CD14-positive monocyte (primary cell): Measurements from ENCODE around the gene SPTBN1. TPM values are rescaled to one million over a fixed set of nuclear protein-coding genes. Genes with fewer than 3 reads are reported as not detected.

Experiments
- DNase-seq, 3 donors: peaks; one replicate each; pipeline ENCODE4 v3.0.0-alpha.2; 2011 to 2022
- H2AFZ ChIP-seq: 2 replicates; pipeline ENCODE4 v1.6.0; 2012; ENCODE audit warnings: mild to moderate bottlenecking, low read depth, low read length, inconsistent platforms; ENCODE audit not compliant: insufficient read depth, poor library complexity, severe bottlenecking
- H3K27ac ChIP-seq, 2 donors: 1 replicate in 1 of 2; 2 replicates in 1 of 2; pipeline ENCODE4 v1.5.1; 2012 to 2013; ENCODE audit warnings: low read length in 2 of 2, control low read depth in 1 of 2, inconsistent platforms in 1 of 2, low read depth in 1 of 2, mild to moderate bottlenecking in 1 of 2
- H3K27me3 ChIP-seq, 2 donors: one replicate each; pipeline versions ENCODE4 v1.6.0 to v1.6.1; 2011 to 2013; ENCODE audit warnings: low read length in 2 of 2; ENCODE audit not compliant: control insufficient read depth in 2 of 2, insufficient read depth in 2 of 2
- H3K36me3 ChIP-seq, 2 donors: replicated peaks in 1 of 2; 1 replicate in 1 of 2; 2 replicates in 1 of 2; pipeline versions ENCODE4 v1.5.1 to v1.6.1; 2012 to 2013; ENCODE audit warnings: low read length in 2 of 2, control low read depth in 1 of 2, inconsistent platforms in 1 of 2, mild to moderate bottlenecking in 1 of 2; ENCODE audit not compliant: insufficient read depth in 2 of 2, control insufficient read depth in 1 of 2
- H3K4me1 ChIP-seq, 2 donors: 1 replicate in 1 of 2; 2 replicates in 1 of 2; pipeline versions ENCODE4 v1.5.1 to v1.6.1; 2012 to 2013; ENCODE audit warnings: low read length in 2 of 2, control low read depth in 1 of 2, inconsistent platforms in 1 of 2, mild to moderate bottlenecking in 1 of 2, moderate library complexity in 1 of 2; ENCODE audit not compliant: insufficient read depth in 2 of 2, control insufficient read depth in 1 of 2
- H3K4me2 ChIP-seq: replicated peaks from 2 replicates; pipeline ENCODE3; 2012; ENCODE audit warnings: low read length, moderate library complexity, mild to moderate bottlenecking; ENCODE audit not compliant: poor library complexity, severe bottlenecking; ENCODE audit errors: extremely low read depth
- H3K4me3 ChIP-seq, 3 experiments: fragments of 200-600 bp in 1 of 3; sonication (generic) in 1 of 3; replicated peaks in 1 of 3; 1 replicate in 2 of 3; 2 replicates in 1 of 3; pipeline ENCODE4 v1.5.1; 2011 to 2013; ENCODE audit warnings: low read length in 3 of 3, mild to moderate bottlenecking in 3 of 3, control low read depth in 2 of 3, low read depth in 2 of 3, inconsistent platforms in 1 of 3, moderate library complexity in 1 of 3
- H3K79me2 ChIP-seq: 2 replicates; pipeline ENCODE4 v1.6.0; 2012; ENCODE audit warnings: mild to moderate bottlenecking, control low read depth, inconsistent platforms, low read length, moderate library complexity; ENCODE audit not compliant: insufficient read depth
- H3K9ac ChIP-seq: 2 replicates; pipeline ENCODE4 v1.6.0; 2017; ENCODE audit warnings: low read length, mild to moderate bottlenecking; ENCODE audit not compliant: insufficient read depth, poor library complexity, severe bottlenecking
- H3K9me3 ChIP-seq, 2 donors: replicated peaks in 1 of 2; 1 replicate in 1 of 2; 2 replicates in 1 of 2; pipeline versions ENCODE4 v1.5.1 to v1.6.1; 2012 to 2013; ENCODE audit warnings: low read length in 2 of 2, control low read depth in 1 of 2; ENCODE audit not compliant: control insufficient read depth in 1 of 2, insufficient read depth in 1 of 2
- H4K20me1 ChIP-seq: 2 replicates; pipeline ENCODE4 v1.6.0; 2012; ENCODE audit warnings: mild to moderate bottlenecking, low read length, control low read depth, moderate library complexity; ENCODE audit not compliant: insufficient read depth
- H3K27ac Mint-ChIP-seq, 7 donors: one replicate each; pipeline ENCODE4 v1.8.0; 2020; ENCODE audit warnings: mild to moderate bottlenecking in 7 of 7, mixed read lengths in 7 of 7, moderate library complexity in 6 of 7, inconsistent platforms in 2 of 7
- H3K27me3 Mint-ChIP-seq, 3 donors: one replicate each; pipeline ENCODE4 v1.8.0; 2021 to 2022; ENCODE audit warnings: low read depth in 3 of 3, mild to moderate bottlenecking in 3 of 3, mixed read lengths in 3 of 3, moderate library complexity in 3 of 3, inconsistent platforms in 1 of 3
- H3K36me3 Mint-ChIP-seq, 2 donors: one replicate each; pipeline ENCODE4 v1.8.0; 2020; ENCODE audit warnings: mixed read lengths in 2 of 2, inconsistent platforms in 1 of 2, mild to moderate bottlenecking in 1 of 2
- H3K4me1 Mint-ChIP-seq: one replicate; pipeline ENCODE4 v1.8.0; 2020; ENCODE audit warnings: mild to moderate bottlenecking, mixed read lengths
- H3K4me3 Mint-ChIP-seq, 2 donors: one replicate each; pipeline ENCODE4 v1.8.0; 2020; ENCODE audit warnings: mild to moderate bottlenecking in 2 of 2, mixed read lengths in 2 of 2, moderate library complexity in 1 of 2
- H3K9me3 Mint-ChIP-seq, 7 donors: one replicate each; pipeline ENCODE4 v1.8.0; 2020 to 2022; ENCODE audit warnings: mixed read lengths in 7 of 7, mild to moderate bottlenecking in 6 of 7, moderate library complexity in 6 of 7, inconsistent platforms in 2 of 7
- CTCF ChIP-seq: fragments of 200-600 bp; IDR thresholded peaks from one replicate; pipeline ENCODE4 v1.8.0; 2022; ENCODE audit warnings: antibody characterized with exemption, mild to moderate bottlenecking
- WGBS: methylation state at CpG from one replicate; pipeline ENCODE4 v1.1.5; 2013; ENCODE audit warnings: missing lambda C conversion rate; ENCODE audit not compliant: insufficient coverage; 5-methylcytosine and 5-hydroxymethylcytosine counted together
- intact Hi-C, 2 donors: fragments of 100-400 bp; cut with micrococcal nuclease; formaldehyde crosslinking; loops; one replicate each; pipeline versions ENCODE4 v1.15.0 to v1.15.1; 2023
- polyA plus RNA-seq, 3 donors: library from polyadenylated mRNA; depleted of rRNA in 1 of 3; unstranded in 2 of 3; stranded (reverse) in 1 of 3; fragments of 300-500 nt in 2 of 3; fragments of >200 nt in 1 of 3; fragmentation: Illumina TruSeq in 2 of 3; gene quantifications; 1 replicate in 2 of 3; 2 replicates in 1 of 3; pipeline ENCODE4 v1.2.3, GENCODE V29; 2012 to 2021

Gene SPTBN1
- polyA plus RNA-seq, 3 donors = 0.79 to 2.8 (median 1.7) TPM

DNA sequence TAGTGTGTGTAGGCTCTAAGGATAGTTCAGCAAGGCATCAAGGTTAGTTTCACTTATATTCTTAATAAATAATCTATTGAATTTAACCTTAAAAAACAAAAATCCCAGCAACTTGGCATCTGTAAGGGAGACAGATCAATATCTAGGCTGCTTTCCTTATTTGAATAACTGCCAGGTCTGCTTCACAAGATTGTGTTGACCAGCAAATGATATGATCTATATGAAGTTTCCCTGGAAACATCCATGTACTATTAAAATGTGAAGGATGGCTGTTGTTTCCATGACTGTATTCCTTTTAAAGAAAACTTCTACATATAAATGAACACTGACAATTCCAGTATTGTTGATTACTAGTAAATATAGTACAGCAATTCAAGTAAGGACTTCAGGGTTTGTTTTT lies 109.4 kb downstream of the SPTBN1 start:
- no peak overlapping the region for H3K27ac Mint-ChIP-seq
- H3K9me3 ChIP-seq = no peaks in the 10 kb centered on the region
- no peaks in the 10 kb centered on the region for H3K36me3 ChIP-seq
- peaks cover 0 to 2% (median 0%) of the 10 kb centered on the region in 7 donors for H3K9me3 Mint-ChIP-seq
- no peaks in the 10 kb centered on the region for H3K27me3 ChIP-seq
- H3K79me2 ChIP-seq = peaks cover 96% of the 10 kb centered on the region
- H4K20me1 ChIP-seq = no peaks in the 10 kb centered on the region
- H3K4me3 ChIP-seq = no peak overlapping the region
- peaks cover 56% of the 10 kb centered on the region for H3K4me1 Mint-ChIP-seq
- no peak overlapping the region for H2AFZ ChIP-seq
- H3K27me3 Mint-ChIP-seq = peaks cover 0 to 2% (median 0%) of the 10 kb centered on the region in 3 donors
- no peak overlapping the region for H3K27ac ChIP-seq
- peaks cover 4 to 7% of the 10 kb centered on the region in 2 donors for H3K36me3 Mint-ChIP-seq
- intact Hi-C loops = no loop called here
- H3K4me1 ChIP-seq = peaks cover 40 to 42% of the 10 kb centered on the region in 2 donors
- no peak for DNase-seq
- H3K9ac ChIP-seq = no peak overlapping the region
- H3K4me3 Mint-ChIP-seq = no peak overlapping the region
- TF ChIP-seq CTCF = no peak
- no peak overlapping the region for H3K4me2 ChIP-seq

DNA sequence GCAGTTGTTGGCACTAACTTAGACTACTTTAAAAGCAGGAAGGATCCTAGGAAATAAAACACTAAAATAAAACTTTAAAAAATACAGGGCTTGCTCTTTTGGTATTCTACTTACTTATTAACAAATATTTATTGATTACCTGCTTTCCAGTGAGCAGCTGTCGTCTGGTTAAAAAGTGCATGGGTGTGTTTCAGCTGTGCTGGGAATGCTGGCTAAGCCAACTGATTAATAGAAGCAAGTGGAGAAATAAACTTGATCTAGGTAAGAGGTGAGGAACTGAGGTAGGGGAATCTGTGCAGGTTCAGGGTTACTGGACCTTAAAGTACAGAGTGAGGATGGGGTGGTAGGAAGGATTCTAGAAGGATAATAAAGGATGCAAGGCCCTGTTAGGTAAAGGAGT lies 110.8 kb downstream of the SPTBN1 start:
- H3K27me3 Mint-ChIP-seq = peaks cover 0 to 2% (median 0%) of the 10 kb centered on the region in 3 donors
- H3K27ac Mint-ChIP-seq = peak overlapping the region in 1 of 7 donors; percentile 13
- no peaks in the 10 kb centered on the region for H4K20me1 ChIP-seq
- peaks cover 98% of the 10 kb centered on the region for H3K79me2 ChIP-seq
- intact Hi-C loops = no loop called here
- no peaks in the 10 kb centered on the region for H3K36me3 ChIP-seq
- peaks cover 0 to 2% (median 0%) of the 10 kb centered on the region in 7 donors for H3K9me3 Mint-ChIP-seq
- H2AFZ ChIP-seq = no peak overlapping the region
- no CpG with 5 or more reads among the region's 1 CpG for WGBS
- TF ChIP-seq CTCF = no peak
- H3K9ac ChIP-seq = no peak overlapping the region
- peaks cover 55% of the 10 kb centered on the region for H3K4me1 Mint-ChIP-seq
- H3K36me3 Mint-ChIP-seq = peaks cover 4 to 7% of the 10 kb centered on the region in 2 donors
- H3K4me1 ChIP-seq = peaks cover 39 to 44% of the 10 kb centered on the region in 2 donors
- no peaks in the 10 kb centered on the region for H3K27me3 ChIP-seq
- no peak overlapping the region for H3K4me3 ChIP-seq
- no peak overlapping the region for H3K27ac ChIP-seq
- no peak overlapping the region for H3K4me3 Mint-ChIP-seq
- H3K4me2 ChIP-seq = no peak overlapping the region
- no peaks in the 10 kb centered on the region for H3K9me3 ChIP-seq
- no peak for DNase-seq
